Mesothelial cell of epicardium (in vitro differentiated cells): ENCODE results near the gene RHBG. TPM values are rescaled to one million over a fixed set of nuclear protein-coding genes. Genes with fewer than 3 reads are reported as not detected.
"Not testable (repeated sequence)": the region's sequence is repeated elsewhere in the genome, so short reads cannot be mapped to it uniquely, and the experiment has no call there.

ENCODE experiments used
- DNase-seq, 2 experiments: peaks; one replicate each; pipeline ENCODE4 v3.0.0; 2021; ENCODE audit warnings: low spot score in 2 of 2; ENCODE audit not compliant: unreplicated experiment in 2 of 2
- H3K27ac Mint-ChIP-seq: 2 replicates; pipeline ENCODE4 v1.8.0; 2021; ENCODE audit warnings: mixed read lengths
- H3K27me3 Mint-ChIP-seq: 2 replicates; pipeline ENCODE4 v1.8.0; 2021; ENCODE audit warnings: low read depth, mixed read lengths
- H3K36me3 Mint-ChIP-seq: 2 replicates; pipeline ENCODE4 v1.8.0; 2021; ENCODE audit warnings: mixed read lengths
- H3K4me1 Mint-ChIP-seq: 2 replicates; pipeline ENCODE4 v1.8.0; 2021; ENCODE audit warnings: mixed read lengths
- H3K4me3 Mint-ChIP-seq: 2 replicates; pipeline ENCODE4 v1.8.0; 2021; ENCODE audit warnings: mild to moderate bottlenecking, moderate library complexity, mixed read lengths
- H3K9me3 Mint-ChIP-seq: 2 replicates; pipeline ENCODE4 v1.8.0; 2021; ENCODE audit warnings: mixed read lengths
- CTCF ChIP-seq: fragments of 200-600 bp; sonication (generic); IDR thresholded peaks from one replicate; pipeline ENCODE4 v1.5.0; 2021; ENCODE audit warnings: antibody characterized with exemption; ENCODE audit not compliant: unreplicated experiment
- total RNA-seq: library from RNA; stranded (reverse); gene quantifications from 3 replicates; pipeline ENCODE4 v1.2.1, GENCODE V29; 2021

Gene RHBG
- total RNA-seq, 1 donor from 2014 or later = 0.92 TPM

- Mint-ChIP-seq H3K27ac (peak overlapping the region; percentile 97), H3K4me1 (peaks cover 28% of the 10 kb centered on the region), H3K36me3 (peaks cover 11% of the 10 kb centered on the region), H3K4me3 (peak overlapping the region; percentile 99), H3K27me3 (no peaks in the 10 kb centered on the region), H3K9me3 (no peaks in the 10 kb centered on the region)
- no peak for TF ChIP-seq CTCF
- no peak for DNase-seq
Measured at GRCh38 chr1:156337888-156338179, 31.2 kb upstream of the RHBG start.

DNA sequence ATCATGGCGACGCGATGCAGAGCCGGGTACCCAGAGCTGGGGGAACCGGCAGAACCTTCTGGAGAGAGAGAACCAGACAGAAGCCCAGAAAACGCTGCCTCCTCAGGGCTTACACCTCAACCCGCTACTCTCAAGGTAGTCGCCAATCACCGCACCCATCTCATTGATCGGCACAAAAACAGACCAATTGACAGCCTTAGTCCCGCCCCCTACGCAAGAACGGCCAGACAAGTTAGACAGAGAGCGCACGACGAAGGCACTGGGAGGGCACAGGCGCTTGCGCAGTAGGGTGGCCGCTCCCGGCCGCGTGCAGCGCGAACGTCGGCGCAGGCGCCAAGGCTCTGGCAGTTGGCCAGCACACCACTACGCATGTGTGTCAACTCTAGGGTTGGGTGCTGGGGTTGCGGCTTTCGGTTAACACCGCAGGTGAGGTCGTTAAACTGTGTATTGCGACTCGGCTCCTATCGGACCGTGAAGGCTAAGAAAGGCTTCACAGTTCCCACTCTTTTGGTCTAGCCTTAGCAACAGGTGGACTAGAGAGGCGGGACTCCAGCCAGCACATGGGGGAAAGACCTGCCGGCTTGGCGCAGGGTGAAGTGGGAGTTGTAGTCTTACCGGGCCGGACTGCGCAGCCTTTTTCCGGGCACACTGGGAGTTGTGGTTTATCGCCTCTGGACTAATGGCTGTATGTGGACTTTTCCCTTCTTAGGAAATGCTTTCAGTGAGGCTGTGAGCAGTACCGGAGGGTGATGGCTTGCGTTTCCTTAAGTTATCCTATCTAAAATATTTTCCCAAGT is 30.6 kb upstream of the RHBG start, which contains the start of the genes CCT3 and TSACC:
CCT3 (minus strand) TSS at position 113 of the 797 bp plus-strand sequence; CDS start at position 5, 108 bp downstream.
TSACC (plus strand) TSS at position 347 of the 797 bp plus-strand sequence. CDS start 1,232 bp downstream, outside the sequence.
- no peak for TF ChIP-seq CTCF
- Mint-ChIP-seq H3K36me3 (peaks cover 9% of the 10 kb centered on the region), H3K27me3 (no peaks in the 10 kb centered on the region), H3K27ac (peak within 1 kb of the TSS; percentile 97), H3K4me3 (peak within 1 kb of the TSS; percentile 99), H3K4me1 (peaks cover 31% of the 10 kb centered on the region), H3K9me3 (no peaks in the 10 kb centered on the region)
- DNase-seq = peak; percentile 98 to 100

GRCh38 chr1:156342166-156342955 is 26.6 kb upstream of the RHBG start:
- Mint-ChIP-seq H3K36me3 (no peaks in the 10 kb centered on the region), H3K27me3 (peaks cover 2% of the 10 kb centered on the region), H3K9me3 (no peaks in the 10 kb centered on the region), H3K27ac (peak overlapping the region; percentile 29), H3K4me3 (no peak overlapping the region), H3K4me1 (peaks cover 37% of the 10 kb centered on the region)
- no peak for DNase-seq
- TF ChIP-seq CTCF = no peak

DNA sequence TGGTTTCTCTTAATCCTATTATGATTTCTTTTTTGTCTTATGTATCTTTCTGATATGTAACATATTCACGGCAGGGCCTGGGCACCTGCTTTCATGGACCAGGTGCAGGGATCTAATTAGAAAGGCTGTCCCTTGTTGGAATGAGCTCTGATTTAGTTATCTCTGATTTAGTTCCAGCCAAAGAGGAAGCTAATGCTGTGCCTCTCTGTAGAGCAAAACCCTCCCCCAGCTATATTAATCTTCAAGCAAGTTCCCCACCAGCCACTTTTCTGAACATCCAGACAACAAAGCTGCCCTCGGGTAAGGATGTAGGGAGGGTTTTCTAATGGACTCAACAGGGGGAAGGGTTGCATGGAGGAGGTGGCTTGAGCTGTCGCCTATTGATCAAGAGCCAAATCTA is 24.6 kb upstream of the RHBG start:
- Mint-ChIP-seq H3K4me3 (no peak overlapping the region), H3K4me1 (peaks cover 35% of the 10 kb centered on the region), H3K27me3 (peaks cover 4% of the 10 kb centered on the region), H3K27ac (peak overlapping the region; percentile 70), H3K9me3 (no peaks in the 10 kb centered on the region), H3K36me3 (no peaks in the 10 kb centered on the region)
- TF ChIP-seq CTCF = no peak
- no peak for DNase-seq

DNA sequence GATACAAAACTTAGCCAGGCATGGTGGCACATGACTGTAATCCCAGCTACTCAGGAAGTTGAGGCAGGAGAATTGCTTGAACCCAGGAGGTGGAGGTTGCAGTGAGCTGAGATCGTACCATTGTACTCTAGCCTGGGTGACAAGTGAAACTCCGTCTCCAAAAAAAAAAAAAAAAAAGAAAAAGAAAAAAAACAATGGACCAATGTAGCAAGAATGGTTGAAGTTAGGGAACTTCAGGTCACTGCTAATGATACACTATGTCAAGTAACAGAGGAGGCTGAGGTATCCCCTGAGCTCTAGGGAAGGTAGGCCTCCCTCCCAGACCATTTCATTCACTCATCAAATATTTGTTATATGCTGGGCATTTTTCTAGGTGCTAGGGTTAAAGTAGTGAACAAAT is 23.0 kb upstream of the RHBG start:
- not testable (repeated sequence) for H3K27me3 Mint-ChIP-seq, H3K4me3 Mint-ChIP-seq, H3K9me3 Mint-ChIP-seq, H3K36me3 Mint-ChIP-seq, H3K27ac Mint-ChIP-seq, DNase-seq
- H3K4me1 Mint-ChIP-seq = peaks cover 35% of the 10 kb centered on the region

DNA sequence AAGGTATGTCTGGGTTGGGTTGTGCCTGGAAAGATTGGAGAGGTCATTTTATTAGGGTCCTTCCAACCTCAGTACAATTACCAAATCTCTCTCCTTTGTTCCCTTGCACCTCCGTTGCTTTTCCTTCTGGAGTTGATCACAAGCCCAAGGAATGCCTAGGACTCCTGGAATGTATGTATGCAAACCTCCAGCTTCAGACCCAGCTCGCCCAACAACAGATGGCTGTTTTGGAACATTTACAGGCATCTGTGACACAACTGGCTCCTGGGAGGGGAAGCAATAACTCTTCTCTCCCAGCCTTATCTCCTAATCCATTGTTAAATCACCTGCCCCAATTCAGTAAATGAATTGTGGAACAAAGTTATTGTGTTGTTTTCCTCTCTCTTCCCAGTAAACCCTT is 22.4 kb upstream of the RHBG start:
- H3K27me3 Mint-ChIP-seq = peaks cover 4% of the 10 kb centered on the region
- peaks cover 35% of the 10 kb centered on the region for H3K4me1 Mint-ChIP-seq
- H3K9me3 Mint-ChIP-seq = no peaks in the 10 kb centered on the region
- H3K27ac Mint-ChIP-seq = no peak overlapping the region
- no peaks in the 10 kb centered on the region for H3K36me3 Mint-ChIP-seq
- H3K4me3 Mint-ChIP-seq = no peak overlapping the region
- no peak for TF ChIP-seq CTCF
- no peak for DNase-seq
